IMR-90 (cell line): ENCODE measurements around the gene DOK4. TPM values are rescaled to one million over a fixed set of nuclear protein-coding genes. Genes with fewer than 3 reads are reported as not detected.
A peak's percentile ranks its signal among the peaks of the same experiment; 100 is the strongest.

Experiments used
- ATAC-seq: fragments of 200-7000 bp; cut with Tn5 transposase; 2 replicates; pipeline ENCODE4 v1.9.1; 2020; ENCODE audit warnings: low read depth, mild to moderate bottlenecking, moderate library complexity
- BruUV-seq: library from RNA; stranded (reverse); fragments of 400-500 nt; replicated peaks from 2 replicates; lab custom pipeline; 2021; lab: Mats Ljungman, UMichigan
- CTCF ChIA-PET: fragments of 300-600 bp; formaldehyde crosslinking; extraction: SDS; loops from one replicate; lab custom pipeline; 2021; ENCODE audit warnings: antibody characterized with exemption; lab: Yijun Ruan, JAX
- POLR2A ChIA-PET: fragments of 300-600 bp; sonication (Branson Sonifier 250); formaldehyde crosslinking; loops from one replicate; lab custom pipeline; 2022; ENCODE audit warnings: antibody characterized with exemption; ENCODE audit not compliant: unreplicated experiment; lab: Charles Lee
- DNase-seq: peaks from one replicate; pipeline ENCODE4 v3.0.0; 2013
- H2AFZ ChIP-seq: replicated peaks from 2 replicates; pipeline ENCODE3; 2013; ENCODE audit warnings: low read length, mild to moderate bottlenecking; ENCODE audit not compliant: poor library complexity
- H2AK5ac ChIP-seq: 2 replicates; pipeline ENCODE4 v1.6.1; 2013; ENCODE audit warnings: low read depth, low read length, inconsistent platforms
- H2AK9ac ChIP-seq: replicated peaks from 2 replicates; pipeline ENCODE3; 2013; ENCODE audit warnings: mild to moderate bottlenecking, low read depth, low read length, moderate library complexity; ENCODE audit not compliant: poor library complexity
- H2BK120ac ChIP-seq: 2 replicates; pipeline ENCODE4 v1.6.1; 2013; ENCODE audit warnings: low read depth, low read length, inconsistent platforms
- H2BK15ac ChIP-seq: 3 replicates; pipeline ENCODE4 v1.6.1; 2013; ENCODE audit warnings: low read depth, low read length, inconsistent platforms
- H2BK20ac ChIP-seq: 2 replicates; pipeline ENCODE4 v1.6.1; 2013; ENCODE audit warnings: low read depth, mild to moderate bottlenecking, inconsistent platforms, low read length, moderate library complexity
- H2BK5ac ChIP-seq: 2 replicates; pipeline ENCODE4 v1.6.1; 2013; ENCODE audit warnings: mild to moderate bottlenecking, low read depth, low read length, inconsistent platforms; ENCODE audit not compliant: poor library complexity, severe bottlenecking
- H3K14ac ChIP-seq: replicated peaks from 2 replicates; pipeline ENCODE4 v1.6.1; 2013; ENCODE audit warnings: low read depth, low read length, inconsistent platforms
- H3K18ac ChIP-seq: 2 replicates; pipeline ENCODE4 v1.6.1; 2013; ENCODE audit warnings: low read depth, low read length, control low read depth
- H3K23ac ChIP-seq: 2 replicates; pipeline ENCODE4 v1.6.1; 2013; ENCODE audit warnings: low read depth, low read length, inconsistent platforms
- H3K27ac ChIP-seq: 2 replicates; pipeline ENCODE4 v1.5.1; 2013; ENCODE audit warnings: mild to moderate bottlenecking, control low read depth, low read length; ENCODE audit not compliant: insufficient read depth
- H3K27me3 ChIP-seq: 2 replicates; pipeline ENCODE4 v1.6.1; 2013; ENCODE audit warnings: low read length; ENCODE audit not compliant: control insufficient read depth, insufficient read depth
- H3K36me3 ChIP-seq: 2 replicates; pipeline ENCODE4 v1.6.1; 2013; ENCODE audit warnings: low read length, mixed read lengths; ENCODE audit not compliant: control insufficient read depth, insufficient read depth
- H3K4ac ChIP-seq: 2 replicates; pipeline ENCODE4 v1.6.1; 2013; ENCODE audit warnings: low read depth, low read length, inconsistent platforms
- H3K4me1 ChIP-seq: 2 replicates; pipeline ENCODE4 v1.6.1; 2013; ENCODE audit warnings: low read length, mixed read lengths; ENCODE audit not compliant: control insufficient read depth, insufficient read depth
- H3K4me2 ChIP-seq: 2 replicates; pipeline ENCODE4 v1.6.1; 2013; ENCODE audit warnings: low read depth, mild to moderate bottlenecking, control low read depth, low read length, moderate library complexity
- H3K4me3 ChIP-seq: 2 replicates; pipeline ENCODE4 v1.5.1; 2013; ENCODE audit warnings: low read depth, mild to moderate bottlenecking, control low read depth, low read length, moderate library complexity; ENCODE audit not compliant: insufficient read depth
- H3K56ac ChIP-seq: 2 replicates; pipeline ENCODE4 v1.6.1; 2013; ENCODE audit warnings: low read length, inconsistent platforms; ENCODE audit not compliant: insufficient read depth; ENCODE audit errors: extremely low read depth
- H3K79me1 ChIP-seq, 2 experiments: 2 replicates each; pipeline ENCODE4 v1.6.1; 2013; ENCODE audit warnings: low read length in 2 of 2, inconsistent platforms in 1 of 2, low read depth in 1 of 2
- H3K9ac ChIP-seq: 2 replicates; pipeline ENCODE4 v1.6.1; 2013; ENCODE audit warnings: low read depth, low read length, control low read depth
- H3K9me1 ChIP-seq: 2 replicates; pipeline ENCODE4 v1.6.1; 2013; ENCODE audit warnings: low read length, inconsistent platforms; ENCODE audit not compliant: insufficient read depth
- H3K9me3 ChIP-seq: 2 replicates; pipeline ENCODE4 v1.6.1; 2013; ENCODE audit warnings: low read length; ENCODE audit not compliant: control insufficient read depth, insufficient read depth
- H4K20me1 ChIP-seq: 2 replicates; pipeline ENCODE4 v1.6.1; 2013; ENCODE audit warnings: low read length, inconsistent platforms; ENCODE audit not compliant: insufficient read depth
- H4K5ac ChIP-seq: 2 replicates; pipeline ENCODE4 v1.6.1; 2013; ENCODE audit warnings: mild to moderate bottlenecking, low read depth, low read length, control low read depth
- H4K8ac ChIP-seq, 2 experiments: 2 replicates each; pipeline ENCODE4 v1.6.1; 2013; ENCODE audit warnings: low read depth in 2 of 2, low read length in 2 of 2, control low read depth in 1 of 2, inconsistent platforms in 1 of 2
- H4K91ac ChIP-seq: 2 replicates; pipeline ENCODE4 v1.6.1; 2013; ENCODE audit warnings: low read depth, low read length, inconsistent platforms; ENCODE audit not compliant: insufficient read depth
- BHLHE40 ChIP-seq: fragments of 150-350 bp; IDR thresholded peaks from 2 replicates; pipeline ENCODE4 v1.6.1; 2016; ENCODE audit warnings: mild to moderate bottlenecking, low read depth, low read length
- WGBS, 2 experiments: methylation state at CpG; one replicate each; pipeline versions ENCODE4 v1.1.5 to v1.1.7; 2013; ENCODE audit warnings: missing lambda C conversion rate in 2 of 2; ENCODE audit not compliant: insufficient read length in 1 of 2; ENCODE audit errors: extremely low coverage in 2 of 2; 5-methylcytosine and 5-hydroxymethylcytosine counted together
- dilution Hi-C: fragments of 300-500 bp; cut with HindIII; formaldehyde crosslinking; loops from one replicate; pipeline ENCODE4 v1.14.3; 2018; ENCODE audit warnings: low sequenced_read_pairs; ENCODE audit not compliant: unreplicated experiment
- in situ Hi-C: fragments of 300-500 bp; cut with MboI; formaldehyde crosslinking; loops from 3 replicates; pipeline ENCODE4 v1.14.3; 2019; ENCODE audit warnings: low sequenced_read_pairs, inconsistent platforms, mixed read lengths
- intact Hi-C: fragments of 100-400 bp; cut with micrococcal nuclease; formaldehyde crosslinking; loops from 2 replicates; pipeline ENCODE4 v1.10.0; 2022
- polyA plus RNA-seq, 3 experiments: library from polyadenylated mRNA; depleted of rRNA; stranded (reverse); fragments of >200 nt; gene quantifications; 2 replicates each; pipeline ENCODE4 v1.2.3, GENCODE V29; 2012; ENCODE audit warnings: low replicate concordance in 1 of 3
- total RNA-seq: library from RNA; depleted of rRNA; stranded (reverse); fragments of >200 nt; gene quantifications from 2 replicates; pipeline ENCODE4 v1.2.3, GENCODE V29; 2012

Gene DOK4
- total and polyA plus RNA-seq, 2 of the 4 experiments (the other 2 are of a cell fraction), result 22.0 to 25.9 TPM

DNA sequence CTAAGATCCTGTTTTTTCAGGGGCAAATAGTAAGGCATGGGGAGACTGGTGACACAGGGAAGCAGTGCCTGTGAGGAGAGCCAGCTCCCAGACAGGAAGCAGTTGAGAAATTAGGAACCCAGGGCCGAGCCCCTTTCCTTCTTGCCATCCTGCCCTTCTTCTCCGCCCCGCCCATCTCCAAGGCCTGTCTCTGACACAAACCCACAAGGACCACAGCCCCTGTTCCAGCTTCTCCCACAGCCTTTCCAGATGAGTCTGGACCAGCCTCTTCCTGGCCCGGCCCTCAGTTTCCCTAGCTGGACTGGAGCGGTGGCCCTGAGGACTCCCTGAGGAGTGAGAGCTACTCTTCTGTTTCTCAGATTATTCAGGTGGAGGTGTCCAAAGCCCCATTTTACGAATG lies 40.2 kb upstream of the DOK4 start:
- no peak overlapping the region for H2AK5ac ChIP-seq
- peaks cover 5% of the 10 kb centered on the region; the same call in 1 of the 2 replicates for H4K20me1 ChIP-seq
- H2AFZ ChIP-seq, result no peak overlapping the region
- dilution Hi-C loops, result no loop called here
- no peak overlapping the region for H2BK5ac ChIP-seq
- 83% methylated on average over 2 of the region's 6 CpGs; no CpG with 5 or more reads in 1 of the 2 experiments for WGBS, 2 experiments
- H3K9me1 ChIP-seq, result no peaks in the 10 kb centered on the region
- DNase-seq (no peak), ATAC-seq (no peak)
- H3K9me3 ChIP-seq, result no peaks in the 10 kb centered on the region
- TF ChIP-seq BHLHE40, result no peak
- peak overlapping the region; percentile 65 for H2AK9ac ChIP-seq
- H3K14ac ChIP-seq, result no peak overlapping the region
- no peak overlapping the region for H2BK20ac ChIP-seq
- ChIA-PET CTCF (no interaction called here), POLR2A (no interaction called here)
- intact Hi-C loops, result no loop called here
- in situ Hi-C loops, result no loop called here
- no peak overlapping the region for H3K9ac ChIP-seq
- peaks cover 6% of the 10 kb centered on the region; the same call in 1 of the 2 replicates for H3K4me1 ChIP-seq
- H4K91ac ChIP-seq, result no peak overlapping the region
- H3K4ac ChIP-seq, result no peak overlapping the region
- no peak overlapping the region for H3K56ac ChIP-seq
- H3K4me3 ChIP-seq, result no peak overlapping the region
- H3K4me2 ChIP-seq, result no peak overlapping the region
- H3K27ac ChIP-seq, result no peak overlapping the region
- H2BK120ac ChIP-seq, result no peak overlapping the region
- no peak overlapping the region for H4K5ac ChIP-seq
- no TSS peak for BruUV-seq
- H3K23ac ChIP-seq, result no peak overlapping the region
- no peaks in the 10 kb centered on the region for H3K79me1 ChIP-seq
- H4K8ac ChIP-seq, result no peak overlapping the region
- H3K27me3 ChIP-seq, result no peaks in the 10 kb centered on the region
- H3K18ac ChIP-seq, result no peak overlapping the region
- H2BK15ac ChIP-seq, result no peak overlapping the region
- peaks cover 7% of the 10 kb centered on the region; the same call in 1 of the 2 replicates for H3K36me3 ChIP-seq
